OCI-LY3 (cell line): ENCODE data around the gene ATG4C.

Experiments
- H2AFZ ChIP-seq: fragments of 200-600, 300-600 bp; shearing (Covaris generic); 2 replicates; pipeline ENCODE4 v1.6.0; 2014; ENCODE audit warnings: antibody characterized with exemption, low read depth, low read length
- H3K27ac ChIP-seq: fragments of 200-600, 300-600 bp; sonication (generic); 2 replicates; pipeline ENCODE4 v1.5.1; 2014; ENCODE audit warnings: mild to moderate bottlenecking, low read length, moderate library complexity, mixed read lengths
- H3K27me3 ChIP-seq: fragments of 200-600, 300-600 bp; sonication (generic); 2 replicates; pipeline ENCODE4 v1.6.1; 2014; ENCODE audit warnings: low read depth, low read length, mixed read lengths
- H3K36me3 ChIP-seq: fragments of 200-600, 300-600 bp; sonication (generic); replicated peaks from 2 replicates; pipeline ENCODE3; 2014; ENCODE audit warnings: low read depth, low read length, mixed read lengths
- H3K4me1 ChIP-seq: fragments of 300-600, 200-600 bp; sonication (generic); 2 replicates; pipeline ENCODE4 v1.6.1; 2014; ENCODE audit warnings: low read length, mixed read lengths
- H3K4me2 ChIP-seq: fragments of 200-600, 300-600 bp; sonication (generic); 2 replicates; pipeline ENCODE4 v1.6.1; 2014; ENCODE audit warnings: low read length, mixed read lengths
- H3K4me3 ChIP-seq: fragments of 300-600, 200-600 bp; sonication (generic); 2 replicates; pipeline ENCODE4 v1.5.1; 2014; ENCODE audit warnings: antibody characterized with exemption, mild to moderate bottlenecking, low read length, moderate library complexity
- H3K79me2 ChIP-seq: fragments of 300-600, 200-600 bp; shearing (Covaris generic); 2 replicates; pipeline ENCODE4 v1.6.1; 2014; ENCODE audit warnings: mild to moderate bottlenecking, low read length, mixed read lengths
- H3K9ac ChIP-seq: fragments of 300-600, 200-600 bp; shearing (Covaris generic); 2 replicates; pipeline ENCODE4 v1.6.0; 2014; ENCODE audit warnings: mild to moderate bottlenecking, low read length, moderate library complexity
- H3K9me3 ChIP-seq: fragments of 200-600, 300-600 bp; shearing (Covaris generic); 2 replicates; pipeline ENCODE4 v1.6.1; 2014; ENCODE audit warnings: low read length, mixed read lengths; ENCODE audit not compliant: insufficient read depth
- H4K20me1 ChIP-seq: fragments of 200-600, 300-600 bp; sonication (generic); 2 replicates; pipeline ENCODE4 v1.6.1; 2016; ENCODE audit warnings: low read length, mixed read lengths; ENCODE audit not compliant: insufficient read depth
- CTCF ChIP-seq: fragments of 200-600, 300-600 bp; sonication (generic); IDR thresholded peaks from 2 replicates; pipeline ENCODE4 v1.5.1; 2014; ENCODE audit warnings: antibody characterized with exemption, low read length, low read depth
- EZH2phosphoT487 ChIP-seq: fragments of 200-600 bp; shearing (Covaris generic); IDR thresholded peaks from 2 replicates; pipeline ENCODE4 v1.6.1; 2018; ENCODE audit warnings: antibody characterized with exemption, mixed run types, low read depth

Gene ATG4C

GRCh38 chr1:62784509-62785365 lies 805 bp downstream of the ATG4C start:
- peaks cover 32% of the 10 kb centered on the region for H3K79me2 ChIP-seq

DNA sequence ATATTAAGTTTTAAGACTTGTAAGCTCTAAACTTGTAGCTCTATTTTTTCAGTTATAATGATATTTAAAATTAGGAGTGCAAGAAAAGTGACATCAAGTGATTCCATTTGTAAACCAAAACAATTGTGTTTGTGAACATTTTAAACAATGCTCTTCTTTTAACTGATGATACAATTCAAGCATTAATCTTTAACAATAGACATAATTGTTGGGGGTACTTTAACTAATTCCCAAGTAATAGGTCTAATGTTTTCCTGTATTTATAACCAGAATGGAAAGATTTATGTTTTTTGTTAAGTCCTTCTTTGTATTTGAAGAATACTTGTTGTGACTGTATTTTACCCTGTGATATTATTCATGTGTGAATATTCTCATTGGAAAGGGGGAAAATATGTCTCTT lies 6.8 kb downstream of the ATG4C start:
- TF ChIP-seq EZH2phosphoT487 (no peak), CTCF (no peak)
- H3K4me1 ChIP-seq: 0 out of 2 replicates have a peak, but pooled peaks cover 5% of the 10 kb centered on the region
- no peak overlapping the region for H2AFZ ChIP-seq
- no peaks in the 10 kb centered on the region for H3K36me3 ChIP-seq
- H3K27ac ChIP-seq: no peak overlapping the region
- H4K20me1 ChIP-seq: no peaks in the 10 kb centered on the region
- peaks cover 19% of the 10 kb centered on the region for H3K79me2 ChIP-seq
- H3K9ac ChIP-seq: no peak overlapping the region
- H3K9me3 ChIP-seq: no peaks in the 10 kb centered on the region
- no peak overlapping the region for H3K4me3 ChIP-seq
- no peaks in the 10 kb centered on the region for H3K27me3 ChIP-seq
- H3K4me2 ChIP-seq: no peak overlapping the region

More at GRCh38 chr1:62784509-62785365, 805 bp downstream of the ATG4C start:
- Histone ChIP-seq H3K9ac (peak overlapping the region; percentile 85), H2AFZ (peak overlapping the region; percentile 85; the same call in 1 of the 2 replicates), H3K4me1 (peaks cover 7% of the 10 kb centered on the region; the same call in 1 of the 2 replicates), H4K20me1 (no peaks in the 10 kb centered on the region), H3K36me3 (no peaks in the 10 kb centered on the region), H3K27ac (peak overlapping the region; percentile 83), H3K4me2 (peak overlapping the region; percentile 87), H3K27me3 (no peaks in the 10 kb centered on the region), H3K4me3 (peak overlapping the region; percentile 98), H3K9me3 (no peaks in the 10 kb centered on the region)
- TF ChIP-seq CTCF: no peak
- no peak for TF ChIP-seq EZH2phosphoT487

- Histone ChIP-seq H4K20me1 (no peaks in the 10 kb centered on the region), H3K27me3 (no peaks in the 10 kb centered on the region), H3K9me3 (no peaks in the 10 kb centered on the region), H3K4me2 (no peak overlapping the region), H3K4me3 (no peak overlapping the region), H3K9ac (no peak overlapping the region), H2AFZ (no peak overlapping the region), H3K27ac (no peak overlapping the region), H3K79me2 (peaks cover 12% of the 10 kb centered on the region), H3K36me3 (no peaks in the 10 kb centered on the region), H3K4me1 (peaks cover 14% of the 10 kb centered on the region)
- no peak for TF ChIP-seq CTCF
Observed at GRCh38 chr1:62794053-62794452, 10.1 kb downstream of the ATG4C start.

DNA sequence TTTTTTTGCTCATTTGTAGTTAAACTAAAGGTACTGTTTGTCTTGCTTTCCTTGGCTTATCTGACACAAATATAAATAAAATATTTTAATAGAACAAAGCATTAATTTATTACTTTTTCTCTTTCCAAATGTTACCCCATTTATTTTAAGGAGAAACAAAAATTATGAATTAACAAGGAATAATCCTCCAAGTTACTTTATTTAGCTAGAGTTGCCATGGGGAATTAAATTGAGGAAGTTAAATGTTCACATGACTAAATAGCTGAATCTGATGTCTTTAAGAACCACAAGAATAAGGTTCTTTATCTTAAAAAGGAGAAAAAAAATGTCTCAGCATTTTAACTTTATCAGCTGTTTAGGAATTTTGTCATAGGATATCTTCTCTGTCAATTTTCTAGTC lies 12.3 kb downstream of the ATG4C start:
- no peak overlapping the region for H3K9ac ChIP-seq
- peaks cover 33% of the 10 kb centered on the region for H3K4me1 ChIP-seq
- H3K79me2 ChIP-seq: peaks cover 15% of the 10 kb centered on the region
- TF ChIP-seq EZH2phosphoT487: no peak
- no peak for TF ChIP-seq CTCF
- H3K4me3 ChIP-seq: no peak overlapping the region
- H4K20me1 ChIP-seq: no peaks in the 10 kb centered on the region
- H3K27ac ChIP-seq: no peak overlapping the region
- H3K36me3 ChIP-seq: no peaks in the 10 kb centered on the region
- 0 out of 2 replicates have a peak overlapping the region, but pooled peaks have one; percentile 37 for H3K4me2 ChIP-seq
- no peak overlapping the region for H2AFZ ChIP-seq
- no peaks in the 10 kb centered on the region for H3K9me3 ChIP-seq
- H3K27me3 ChIP-seq: no peaks in the 10 kb centered on the region
